ENCODE data around the gene FAR1.
A peak's percentile ranks its signal among the peaks of the same experiment; 100 is the strongest.
"Not testable (repeated sequence)": the region's sequence is repeated elsewhere in the genome, so short reads cannot be mapped to it uniquely, and the experiment has no call there.

FAR1 gene

GRCh38 chr11:13668102-13668956 is at the start of gene FAR1:
Gene FAR1, plus strand, starts transcription at chr11:13668668. Its CDS starts 26,098 bp downstream, at chr11:13694766.
- Mint-ChIP-seq H3K36me3 (peaks cover 21% of the 10 kb centered on the region), H3K9me3 (no peaks in the 10 kb centered on the region), H3K27me3 (peaks cover 17% of the 10 kb centered on the region), H3K4me3 (peak within 1 kb of the TSS; percentile 99), H3K27ac (peak within 1 kb of the TSS; percentile 98), H3K4me1 (peaks cover 44% of the 10 kb centered on the region)
- peak; percentile 98 for DNase-seq
- CTCF ChIA-PET: interaction anchor here (1.0 to 1.2 kb wide), 5 partner anchors 8 to 25 kb away, joined by 3 read pairs; no protein-coding TSS in a partner anchor

GRCh38 chr11:13620063-13620462 is 48.4 kb upstream of the FAR1 start:
- no peak for DNase-seq
- H3K27ac Mint-ChIP-seq: no peak overlapping the region
- no peaks in the 10 kb centered on the region for H3K36me3 Mint-ChIP-seq

GRCh38 chr11:13626818-13627217 is 41.6 kb upstream of the FAR1 start:
- H3K27me3 Mint-ChIP-seq, H3K27ac Mint-ChIP-seq, H3K9me3 Mint-ChIP-seq, CTCF ChIA-PET, H3K36me3 Mint-ChIP-seq, DNase-seq, H3K4me3 Mint-ChIP-seq, H3K4me1 Mint-ChIP-seq: not testable (repeated sequence)

More at GRCh38 chr11:13620063-13620462, 48.4 kb upstream of the FAR1 start:
- H3K4me1 Mint-ChIP-seq: no peaks in the 10 kb centered on the region
- CTCF ChIA-PET: no interaction called here
- no peak overlapping the region for H3K4me3 Mint-ChIP-seq
- H3K27me3 Mint-ChIP-seq: peaks cover 14% of the 10 kb centered on the region
- H3K9me3 Mint-ChIP-seq: peaks cover 11% of the 10 kb centered on the region

GRCh38 chr11:13628634-13629033 is 39.8 kb upstream of the FAR1 start:
- H3K27ac Mint-ChIP-seq, H3K4me3 Mint-ChIP-seq, CTCF ChIA-PET, H3K4me1 Mint-ChIP-seq, H3K9me3 Mint-ChIP-seq, DNase-seq, H3K27me3 Mint-ChIP-seq, H3K36me3 Mint-ChIP-seq: not testable (repeated sequence)

- Mint-ChIP-seq H3K9me3 (no peaks in the 10 kb centered on the region), H3K4me1 (no peaks in the 10 kb centered on the region), H3K4me3 (no peak overlapping the region), H3K27me3 (peaks cover 4% of the 10 kb centered on the region), H3K36me3 (no peaks in the 10 kb centered on the region), H3K27ac (no peak overlapping the region)
- no peak for DNase-seq
- CTCF ChIA-PET: no interaction called here
Measured at GRCh38 chr11:13629779-13630178, 38.7 kb upstream of the FAR1 start.

GRCh38 chr11:13635290-13635689 is 33.2 kb upstream of the FAR1 start:
- no peak overlapping the region for H3K27ac Mint-ChIP-seq
- H3K36me3 Mint-ChIP-seq: no peaks in the 10 kb centered on the region
- no peak for DNase-seq
- peaks cover 14% of the 10 kb centered on the region for H3K27me3 Mint-ChIP-seq
- no peaks in the 10 kb centered on the region for H3K9me3 Mint-ChIP-seq
- H3K4me1 Mint-ChIP-seq: no peaks in the 10 kb centered on the region
- CTCF ChIA-PET: no interaction called here
- H3K4me3 Mint-ChIP-seq: no peak overlapping the region

GRCh38 chr11:13635804-13636203 is 32.7 kb upstream of the FAR1 start:
- CTCF ChIA-PET: no interaction called here
- Mint-ChIP-seq H3K36me3 (no peaks in the 10 kb centered on the region), H3K27me3 (peaks cover 14% of the 10 kb centered on the region), H3K9me3 (no peaks in the 10 kb centered on the region), H3K4me3 (no peak overlapping the region), H3K4me1 (no peaks in the 10 kb centered on the region), H3K27ac (no peak overlapping the region)
- DNase-seq: no peak

- H3K36me3 Mint-ChIP-seq: no peaks in the 10 kb centered on the region
- no peak overlapping the region for H3K27ac Mint-ChIP-seq
- no peaks in the 10 kb centered on the region for H3K4me1 Mint-ChIP-seq
- no peak for DNase-seq
- H3K9me3 Mint-ChIP-seq: no peaks in the 10 kb centered on the region
- no peak overlapping the region for H3K4me3 Mint-ChIP-seq
- CTCF ChIA-PET: no interaction called here
- peaks cover 17% of the 10 kb centered on the region for H3K27me3 Mint-ChIP-seq
Measured at GRCh38 chr11:13637125-13638069, 31.1 kb upstream of the FAR1 start.

- H3K9me3 Mint-ChIP-seq: no peaks in the 10 kb centered on the region
- no peak overlapping the region for H3K4me3 Mint-ChIP-seq
- DNase-seq: no peak
- H3K4me1 Mint-ChIP-seq: no peaks in the 10 kb centered on the region
- no peaks in the 10 kb centered on the region for H3K36me3 Mint-ChIP-seq
- no peak overlapping the region for H3K27ac Mint-ChIP-seq
- CTCF ChIA-PET: no interaction called here
- H3K27me3 Mint-ChIP-seq: peaks cover 17% of the 10 kb centered on the region
Measured at GRCh38 chr11:13638422-13638821, 30.0 kb upstream of the FAR1 start.

- H3K27me3 Mint-ChIP-seq: peaks cover 11% of the 10 kb centered on the region
- CTCF ChIA-PET: no interaction called here
- H3K27ac Mint-ChIP-seq: no peak overlapping the region
- no peak overlapping the region for H3K4me3 Mint-ChIP-seq
- H3K4me1 Mint-ChIP-seq: no peaks in the 10 kb centered on the region
- DNase-seq: no peak
- no peaks in the 10 kb centered on the region for H3K36me3 Mint-ChIP-seq
- no peaks in the 10 kb centered on the region for H3K9me3 Mint-ChIP-seq
Measured at GRCh38 chr11:13644997-13645687, 23.3 kb upstream of the FAR1 start.

GRCh38 chr11:13647391-13647790 is 21.1 kb upstream of the FAR1 start:
- CTCF ChIA-PET: no interaction called here
- DNase-seq: no peak
- H3K27ac Mint-ChIP-seq: no peak overlapping the region
- H3K36me3 Mint-ChIP-seq: no peaks in the 10 kb centered on the region
- H3K4me3 Mint-ChIP-seq: no peak overlapping the region
- peaks cover 14% of the 10 kb centered on the region for H3K27me3 Mint-ChIP-seq
- no peaks in the 10 kb centered on the region for H3K9me3 Mint-ChIP-seq
- H3K4me1 Mint-ChIP-seq: no peaks in the 10 kb centered on the region

GRCh38 chr11:13649619-13650018 is 18.8 kb upstream of the FAR1 start:
- Mint-ChIP-seq H3K4me1 (no peaks in the 10 kb centered on the region), H3K9me3 (no peaks in the 10 kb centered on the region)

GRCh38 chr11:13651515-13651914 is 17.0 kb upstream of the FAR1 start:
- H3K9me3 Mint-ChIP-seq, H3K4me3 Mint-ChIP-seq, CTCF ChIA-PET, H3K36me3 Mint-ChIP-seq, DNase-seq, H3K4me1 Mint-ChIP-seq, H3K27ac Mint-ChIP-seq: not testable (repeated sequence)
- H3K27me3 Mint-ChIP-seq: peaks cover 20% of the 10 kb centered on the region

More at GRCh38 chr11:13649619-13650018, 18.8 kb upstream of the FAR1 start:
- no peak for DNase-seq
- Mint-ChIP-seq H3K4me3 (no peak overlapping the region), H3K27me3 (peaks cover 15% of the 10 kb centered on the region), H3K36me3 (no peaks in the 10 kb centered on the region), H3K27ac (no peak overlapping the region)
- CTCF ChIA-PET: no interaction called here

- Mint-ChIP-seq H3K36me3 (peaks cover 2% of the 10 kb centered on the region), H3K27ac (no peak overlapping the region), H3K9me3 (peaks cover 17% of the 10 kb centered on the region), H3K27me3 (peaks cover 27% of the 10 kb centered on the region), H3K4me1 (no peaks in the 10 kb centered on the region), H3K4me3 (no peak overlapping the region)
- no peak for DNase-seq
- CTCF ChIA-PET: no interaction called here
Measured at GRCh38 chr11:13661074-13661623, 7.3 kb upstream of the FAR1 start.
